Measurements from ENCODE around the gene ARV1. TPM values are rescaled to one million over a fixed set of nuclear protein-coding genes. Genes with fewer than 3 reads are reported as not detected.

The ARV1 gene
- total RNA-seq, 1 donor from 2014 or later = 18.7 TPM

GRCh38 chr1:230948903-230949302 lies 30.0 kb upstream of the ARV1 start:
- Histone ChIP-seq H3K36me3 (no peaks in the 10 kb centered on the region), H3K27ac (no peak overlapping the region), H3K4me3 (no peak overlapping the region), H3K4me1 (no peaks in the 10 kb centered on the region), H3K27me3 (no peaks in the 10 kb centered on the region), H3K9me3 (no peaks in the 10 kb centered on the region)
- no peak for TF ChIP-seq CTCF (IDR thresholded peaks at IDR 0.05)
- TF ChIP-seq POLR2A (IDR thresholded peaks at IDR 0.05) = no peak
- TF ChIP-seq POLR2AphosphoS5 (IDR thresholded peaks at IDR 0.05; ENCODE audit: insufficient read depth in 1 of 2, low read depth in 1 of 2) = no peak
- intact Hi-C loops (cut with DNase I) = no loop called here
- no peak for DNase-seq (ENCODE audit: extremely low spot score in 2 of 2)

- intact Hi-C loops (cut with DNase I) = no loop called here
- Histone ChIP-seq H3K4me3 (no peak overlapping the region), H3K9me3 (no peaks in the 10 kb centered on the region), H3K4me1 (no peaks in the 10 kb centered on the region), H3K27ac (no peak overlapping the region), H3K36me3 (no peaks in the 10 kb centered on the region), H3K27me3 (no peaks in the 10 kb centered on the region)
- no peak for DNase-seq (ENCODE audit: extremely low spot score in 2 of 2)
- no peak for TF ChIP-seq CTCF (IDR thresholded peaks at IDR 0.05)
- TF ChIP-seq POLR2A (IDR thresholded peaks at IDR 0.05) = no peak
- no peak for TF ChIP-seq POLR2AphosphoS5 (IDR thresholded peaks at IDR 0.05; ENCODE audit: insufficient read depth in 1 of 2, low read depth in 1 of 2)
These were observed 28.5 kb upstream of the ARV1 start for GRCh38 chr1:230950404-230950803.

- no peak for DNase-seq (ENCODE audit: extremely low spot score in 2 of 2)
- Histone ChIP-seq H3K4me1 (no peaks in the 10 kb centered on the region), H3K36me3 (peaks cover 0 to 14% of the 10 kb centered on the region in 2 donors), H3K27me3 (no peaks in the 10 kb centered on the region), H3K9me3 (no peaks in the 10 kb centered on the region), H3K4me3 (no peak overlapping the region), H3K27ac (no peak overlapping the region)
- TF ChIP-seq CTCF (IDR thresholded peaks at IDR 0.05) (no peak), POLR2A (IDR thresholded peaks at IDR 0.05) (no peak), POLR2AphosphoS5 (IDR thresholded peaks at IDR 0.05; ENCODE audit: insufficient read depth in 1 of 2, low read depth in 1 of 2) (no peak)
- intact Hi-C loops (cut with DNase I) = no loop called here
These were observed 21.3 kb upstream of the ARV1 start for GRCh38 chr1:230957580-230957989.

- Histone ChIP-seq H3K27ac (no peak overlapping the region), H3K36me3 (peaks cover 0 to 14% of the 10 kb centered on the region in 2 donors), H3K9me3 (no peaks in the 10 kb centered on the region), H3K4me3 (no peak overlapping the region), H3K4me1 (no peaks in the 10 kb centered on the region), H3K27me3 (no peaks in the 10 kb centered on the region)
- DNase-seq (ENCODE audit: extremely low spot score in 2 of 2) = no peak
- intact Hi-C loops (cut with DNase I) = no loop called here
- TF ChIP-seq POLR2A (IDR thresholded peaks at IDR 0.05) = no peak
- TF ChIP-seq POLR2AphosphoS5 (IDR thresholded peaks at IDR 0.05; ENCODE audit: insufficient read depth in 1 of 2, low read depth in 1 of 2) = no peak
- no peak for TF ChIP-seq CTCF (IDR thresholded peaks at IDR 0.05)
These were observed 20.5 kb upstream of the ARV1 start for GRCh38 chr1:230958370-230958769.

GRCh38 chr1:230964896-230965295 lies 14.0 kb upstream of the ARV1 start:
- no peak overlapping the region for H3K27ac ChIP-seq
- H3K4me1 ChIP-seq = no peaks in the 10 kb centered on the region
- no peaks in the 10 kb centered on the region for H3K36me3 ChIP-seq
- no peaks in the 10 kb centered on the region for H3K27me3 ChIP-seq
- H3K9me3 ChIP-seq = no peaks in the 10 kb centered on the region
- no peak for DNase-seq (ENCODE audit: extremely low spot score in 2 of 2)
- H3K4me3 ChIP-seq = no peak overlapping the region
- TF ChIP-seq POLR2A (IDR thresholded peaks at IDR 0.05) = no peak
- no peak for TF ChIP-seq CTCF (IDR thresholded peaks at IDR 0.05)
- no peak for TF ChIP-seq POLR2AphosphoS5 (IDR thresholded peaks at IDR 0.05; ENCODE audit: insufficient read depth in 1 of 2, low read depth in 1 of 2)
- intact Hi-C loops (cut with DNase I) = no loop called here

Measured in vagina (tissue), 2 donors.